WTC11 (cell line): ENCODE results near the gene KIF6. TPM values are rescaled to one million over a fixed set of nuclear protein-coding genes. Genes with fewer than 3 reads are reported as not detected.

ENCODE experiments used
- ATAC-seq: fragments of 200-7000 bp; cut with Tn5 transposase; 2 replicates; pipeline ENCODE4 v1.10.0; 2021; ENCODE audit warnings: mild to moderate bottlenecking, moderate library complexity
- CTCF ChIA-PET: fragments of 300-600 bp; sonication (Branson Sonifier 250); formaldehyde crosslinking; loops from one replicate; lab custom pipeline; 2021; ENCODE audit warnings: antibody characterized with exemption; lab: Charles Lee
- POLR2A ChIA-PET: fragments of 350-600 bp; sonication (Branson Sonifier 250); formaldehyde crosslinking; loops from one replicate; lab custom pipeline; 2021; ENCODE audit warnings: antibody characterized with exemption; lab: Charles Lee
- DNase-seq: peaks from one replicate; pipeline ENCODE4 v3.0.0; 2021; ENCODE audit warnings: low spot score
- H3K27ac Mint-ChIP-seq: 2 replicates; pipeline ENCODE4 v1.8.0; 2021; ENCODE audit warnings: mixed read lengths
- H3K27me3 Mint-ChIP-seq: 2 replicates; pipeline ENCODE4 v1.8.0; 2021; ENCODE audit warnings: low read depth, mild to moderate bottlenecking, moderate library complexity, mixed read lengths
- H3K36me3 Mint-ChIP-seq: 2 replicates; pipeline ENCODE4 v1.8.0; 2021; ENCODE audit warnings: mixed read lengths
- H3K4me1 Mint-ChIP-seq: 2 replicates; pipeline ENCODE4 v1.8.0; 2022; ENCODE audit warnings: mixed read lengths
- H3K4me3 Mint-ChIP-seq: 2 replicates; pipeline ENCODE4 v1.8.0; 2021; ENCODE audit warnings: mild to moderate bottlenecking, moderate library complexity, mixed read lengths
- H3K9me3 Mint-ChIP-seq: 2 replicates; pipeline ENCODE4 v1.8.0; 2021; ENCODE audit warnings: mixed read lengths
- ARID4B ChIP-seq: sonication (generic); formaldehyde crosslinking; IDR thresholded peaks from 2 replicates; pipeline ENCODE4 v1.8.0; 2023; ENCODE audit warnings: missing genetic modification reagents, mild to moderate bottlenecking, borderline replicate concordance
- ATF6 ChIP-seq: sonication (generic); formaldehyde crosslinking; IDR thresholded peaks from 2 replicates; pipeline ENCODE4 v1.8.1; 2023; ENCODE audit warnings: mild to moderate bottlenecking, missing genetic modification reagents
- CREB1 ChIP-seq: sonication (generic); formaldehyde crosslinking; IDR thresholded peaks from 2 replicates; pipeline ENCODE4 v1.8.0; 2023; ENCODE audit warnings: mild to moderate bottlenecking, missing genetic modification reagents
- E2F4 ChIP-seq: sonication (generic); formaldehyde crosslinking; IDR thresholded peaks from 2 replicates; pipeline ENCODE4 v1.8.1; 2022; ENCODE audit warnings: low read depth, mild to moderate bottlenecking, moderate library complexity, missing genetic modification reagents, borderline replicate concordance
- FOXJ3 ChIP-seq: sonication (generic); formaldehyde crosslinking; IDR thresholded peaks from 2 replicates; pipeline ENCODE4 v1.9.0; 2021; ENCODE audit warnings: missing genetic modification reagents, mild to moderate bottlenecking, borderline replicate concordance
- GABPB1 ChIP-seq: sonication (generic); formaldehyde crosslinking; IDR thresholded peaks from 2 replicates; pipeline ENCODE4 v1.8.1; 2023; ENCODE audit warnings: mild to moderate bottlenecking, missing genetic modification reagents
- MLX ChIP-seq: sonication (generic); formaldehyde crosslinking; IDR thresholded peaks from 2 replicates; pipeline ENCODE4 v1.8.1; 2023; ENCODE audit warnings: mild to moderate bottlenecking, missing genetic modification reagents, moderate library complexity
- NFE2L1 ChIP-seq: sonication (generic); formaldehyde crosslinking; IDR thresholded peaks from 2 replicates; pipeline ENCODE4 v1.8.1; 2023; ENCODE audit warnings: missing genetic modification reagents
- NR3C1 ChIP-seq: sonication (generic); formaldehyde crosslinking; conservative IDR thresholded peaks from 2 replicates; pipeline ENCODE4 v1.8.1; 2023; ENCODE audit warnings: low read depth, mild to moderate bottlenecking, missing genetic modification reagents
- OVOL2 ChIP-seq: fragments of 250-450 bp; sonication (Bioruptor Pico); IDR thresholded peaks from 2 replicates; pipeline ENCODE4 v1.9.0; 2021; ENCODE audit warnings: mild to moderate bottlenecking, borderline replicate concordance
- PREB ChIP-seq: sonication (generic); formaldehyde crosslinking; IDR thresholded peaks from 2 replicates; pipeline ENCODE4 v1.8.1; 2022; ENCODE audit warnings: mild to moderate bottlenecking, missing genetic modification reagents, moderate library complexity, borderline replicate concordance
- TP53 ChIP-seq: sonication (generic); formaldehyde crosslinking; IDR thresholded peaks from 2 replicates; pipeline ENCODE4 v1.8.1; 2023; ENCODE audit warnings: mild to moderate bottlenecking, missing genetic modification reagents
- USF1 ChIP-seq: sonication (generic); formaldehyde crosslinking; IDR thresholded peaks from 2 replicates; pipeline ENCODE4 v1.8.0; 2022; ENCODE audit warnings: mild to moderate bottlenecking, missing genetic modification reagents
- USF2 ChIP-seq: sonication (generic); formaldehyde crosslinking; IDR thresholded peaks from 2 replicates; pipeline ENCODE4 v1.8.1; 2023; ENCODE audit warnings: mild to moderate bottlenecking, missing genetic modification reagents, moderate library complexity
- ZNF121 ChIP-seq: sonication (generic); formaldehyde crosslinking; IDR thresholded peaks from 2 replicates; pipeline ENCODE4 v1.8.0; 2023; ENCODE audit warnings: missing genetic modification reagents
- ZNF512 ChIP-seq: sonication (generic); formaldehyde crosslinking; IDR thresholded peaks from 2 replicates; pipeline ENCODE4 v1.8.1; 2022; ENCODE audit warnings: missing genetic modification reagents, borderline replicate concordance
- total RNA-seq: library from RNA; stranded (reverse); gene quantifications from 3 replicates; pipeline ENCODE4 v1.2.3, GENCODE V29; 2021

Gene KIF6
- total RNA-seq, 1 experiment from 2014 or later, result 0.57 TPM

GRCh38 chr6:39335780-39336545 is 389.2 kb downstream of the KIF6 start:
- DNase-seq (no peak), ATAC-seq (no peak)
- ChIA-PET CTCF (interaction anchor here (1.3 to 1.6 kb wide), 3 partner anchors 11 to 248 kb away, joined by 3 to 6 read pairs (median 4); no protein-coding TSS in a partner anchor), POLR2A (no interaction called here)
- H3K9me3 Mint-ChIP-seq, result no peaks in the 10 kb centered on the region
- no peaks in the 10 kb centered on the region for H3K36me3 Mint-ChIP-seq
- TF ChIP-seq USF2 (CRISPR knock-in tag) (no peak), ZNF512 (CRISPR knock-in tag) (0 out of 2 replicates have a peak, but pooled peaks have one; percentile 3), GABPB1 (CRISPR knock-in tag) (no peak)
- H3K27ac Mint-ChIP-seq, result no peak overlapping the region
- H3K4me1 Mint-ChIP-seq, result peaks cover 16% of the 10 kb centered on the region
- H3K27me3 Mint-ChIP-seq, result 0 out of 2 replicates have a peak, but pooled peaks cover 5% of the 10 kb centered on the region
- no peak overlapping the region for H3K4me3 Mint-ChIP-seq

GRCh38 chr6:39333644-39334438 is 391.4 kb downstream of the KIF6 start:
- H3K27me3 Mint-ChIP-seq, result 0 out of 2 replicates have a peak, but pooled peaks cover 5% of the 10 kb centered on the region
- no peak for TF ChIP-seq ARID4B (CRISPR knock-in tag)
- no peak for TF ChIP-seq NR3C1 (CRISPR knock-in tag)
- no peak for TF ChIP-seq TP53 (CRISPR knock-in tag)
- TF ChIP-seq MLX, result no peak
- no peak for TF ChIP-seq OVOL2 (CRISPR knock-in tag)
- TF ChIP-seq ATF6, result no peak
- TF ChIP-seq E2F4, result no peak
- no peak for TF ChIP-seq CREB1
- no peak for TF ChIP-seq NFE2L1 (CRISPR knock-in tag)
- no peak for TF ChIP-seq USF1
- TF ChIP-seq PREB, result no peak
- TF ChIP-seq FOXJ3, result no peak
- no peak for TF ChIP-seq ZNF121 (CRISPR knock-in tag)

More at GRCh38 chr6:39333644-39334438, 391.4 kb downstream of the KIF6 start:
- ChIA-PET CTCF (interaction anchor here (1.0 kb wide), 1 partner anchor 245 kb away, joined by 3 read pairs; no protein-coding TSS in a partner anchor), POLR2A (no interaction called here)
- DNase-seq (no peak), ATAC-seq (no peak)
- no peaks in the 10 kb centered on the region for H3K9me3 Mint-ChIP-seq
- no peak overlapping the region for H3K27ac Mint-ChIP-seq
- H3K36me3 Mint-ChIP-seq, result no peaks in the 10 kb centered on the region
- no peak overlapping the region for H3K4me3 Mint-ChIP-seq
- H3K4me1 Mint-ChIP-seq, result peaks cover 5% of the 10 kb centered on the region; the same call in 1 of the 2 replicates
